HEK293 (cell line): ENCODE results near the gene FPR1.

Experiments used
- CTCF ChIP-seq: fragments of 450-650 bp; formaldehyde crosslinking; IDR thresholded peaks from 2 replicates; pipeline ENCODE4 v1.5.1; 2016; ENCODE audit warnings: missing biosample characterization, missing genetic modification characterization
- KLF9 ChIP-seq: fragments of 450-650 bp; formaldehyde crosslinking; IDR thresholded peaks from 2 replicates; pipeline ENCODE4 v1.5.1; 2016; ENCODE audit warnings: missing biosample characterization, missing genetic modification characterization, low read depth
- REST ChIP-seq: fragments of 450-650 bp; formaldehyde crosslinking; IDR thresholded peaks from 2 replicates; pipeline ENCODE4 v1.5.1; 2016; ENCODE audit warnings: missing biosample characterization, missing genetic modification characterization
- SCRT2 ChIP-seq: fragments of 450-650 bp; formaldehyde crosslinking; IDR thresholded peaks from 2 replicates; pipeline ENCODE4 v1.5.1; 2016; ENCODE audit warnings: missing biosample characterization, missing genetic modification characterization
- TCF7L2 ChIP-seq: IDR thresholded peaks from 2 replicates; pipeline ENCODE4 v1.6.1; 2011; ENCODE audit warnings: low read depth, mild to moderate bottlenecking, inconsistent platforms, low read length, moderate library complexity, borderline replicate concordance
- ZNF274 ChIP-seq, 2 experiments: fragments of 200-500 bp in 1 of 2; fragments of 450-650 bp in 1 of 2; sonication (Bioruptor generic) in 1 of 2; formaldehyde crosslinking in 1 of 2; IDR thresholded peaks; 2 replicates each; pipeline versions ENCODE4 v1.5.1 to v1.6.1; 2014 to 2016; ENCODE audit warnings: borderline replicate concordance in 1 of 2, inconsistent platforms in 1 of 2, low read length in 1 of 2, missing biosample characterization in 1 of 2, missing genetic modification characterization in 1 of 2
- ZNF302 ChIP-seq: fragments of 450-650 bp; formaldehyde crosslinking; IDR thresholded peaks from 2 replicates; pipeline ENCODE4 v1.5.1; 2016; ENCODE audit warnings: missing biosample characterization, missing genetic modification characterization, low read depth
- ZNF513 ChIP-seq: fragments of 450-650 bp; IDR thresholded peaks from 2 replicates; pipeline ENCODE4 v1.5.1; 2018; ENCODE audit warnings: missing biosample characterization, missing genetic modification characterization
- ZNF692 ChIP-seq: fragments of 450-650 bp; formaldehyde crosslinking; IDR thresholded peaks from 2 replicates; pipeline ENCODE4 v1.5.1; 2016; ENCODE audit warnings: missing biosample characterization, missing genetic modification characterization
- TF ChIP-seq, protein P1 (sequence below): fragments of 450-650 bp; formaldehyde crosslinking; IDR thresholded peaks from 2 replicates; pipeline ENCODE4 v1.5.1; 2016; ENCODE audit warnings: missing biosample characterization, missing genetic modification characterization
- TF ChIP-seq, protein P2 (sequence below): fragments of 450-650 bp; formaldehyde crosslinking; IDR thresholded peaks from 2 replicates; pipeline ENCODE4 v1.5.1; 2017; ENCODE audit warnings: missing biosample characterization, missing genetic modification characterization
- TF ChIP-seq, protein P3 (sequence below): fragments of 450-650 bp; formaldehyde crosslinking; IDR thresholded peaks from 2 replicates; pipeline ENCODE4 v1.5.1; 2016; ENCODE audit warnings: missing biosample characterization, missing genetic modification characterization

- TF ChIP-seq CTCF (tag by site-specific recombination) (no peak), KLF9 (tag by site-specific recombination) (no peak), SCRT2 (tag by site-specific recombination) (no peak), ZNF692 (tag by site-specific recombination) (no peak), ZNF302 (tag by site-specific recombination) (no peak), ZNF274 (IDR thresholded peaks at IDR 0.05; ENCODE audit: low read length) (no peak), ZNF274 (tag by site-specific recombination; IDR thresholded peaks at IDR 0.05; ENCODE audit: borderline replicate concordance) (no peak), TCF7L2 (no peak), REST (no peak), ZNF513 (tag by site-specific recombination) (no peak)
- TF ChIP-seq, protein P1, sequence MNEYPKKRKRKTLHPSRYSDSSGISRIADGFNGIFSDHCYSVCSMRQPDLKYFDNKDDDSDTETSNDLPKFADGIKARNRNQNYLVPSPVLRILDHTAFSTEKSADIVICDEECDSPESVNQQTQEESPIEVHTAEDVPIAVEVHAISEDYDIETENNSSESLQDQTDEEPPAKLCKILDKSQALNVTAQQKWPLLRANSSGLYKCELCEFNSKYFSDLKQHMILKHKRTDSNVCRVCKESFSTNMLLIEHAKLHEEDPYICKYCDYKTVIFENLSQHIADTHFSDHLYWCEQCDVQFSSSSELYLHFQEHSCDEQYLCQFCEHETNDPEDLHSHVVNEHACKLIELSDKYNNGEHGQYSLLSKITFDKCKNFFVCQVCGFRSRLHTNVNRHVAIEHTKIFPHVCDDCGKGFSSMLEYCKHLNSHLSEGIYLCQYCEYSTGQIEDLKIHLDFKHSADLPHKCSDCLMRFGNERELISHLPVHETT (tag by site-specific recombination) = no peak
- TF ChIP-seq, protein P2, sequence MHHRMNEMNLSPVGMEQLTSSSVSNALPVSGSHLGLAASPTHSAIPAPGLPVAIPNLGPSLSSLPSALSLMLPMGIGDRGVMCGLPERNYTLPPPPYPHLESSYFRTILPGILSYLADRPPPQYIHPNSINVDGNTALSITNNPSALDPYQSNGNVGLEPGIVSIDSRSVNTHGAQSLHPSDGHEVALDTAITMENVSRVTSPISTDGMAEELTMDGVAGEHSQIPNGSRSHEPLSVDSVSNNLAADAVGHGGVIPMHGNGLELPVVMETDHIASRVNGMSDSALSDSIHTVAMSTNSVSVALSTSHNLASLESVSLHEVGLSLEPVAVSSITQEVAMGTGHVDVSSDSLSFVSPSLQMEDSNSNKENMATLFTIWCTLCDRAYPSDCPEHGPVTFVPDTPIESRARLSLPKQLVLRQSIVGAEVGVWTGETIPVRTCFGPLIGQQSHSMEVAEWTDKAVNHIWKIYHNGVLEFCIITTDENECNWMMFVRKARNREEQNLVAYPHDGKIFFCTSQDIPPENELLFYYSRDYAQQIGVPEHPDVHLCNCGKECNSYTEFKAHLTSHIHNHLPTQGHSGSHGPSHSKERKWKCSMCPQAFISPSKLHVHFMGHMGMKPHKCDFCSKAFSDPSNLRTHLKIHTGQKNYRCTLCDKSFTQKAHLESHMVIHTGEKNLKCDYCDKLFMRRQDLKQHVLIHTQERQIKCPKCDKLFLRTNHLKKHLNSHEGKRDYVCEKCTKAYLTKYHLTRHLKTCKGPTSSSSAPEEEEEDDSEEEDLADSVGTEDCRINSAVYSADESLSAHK (tag by site-specific recombination) = no peak
- TF ChIP-seq, protein P3, sequence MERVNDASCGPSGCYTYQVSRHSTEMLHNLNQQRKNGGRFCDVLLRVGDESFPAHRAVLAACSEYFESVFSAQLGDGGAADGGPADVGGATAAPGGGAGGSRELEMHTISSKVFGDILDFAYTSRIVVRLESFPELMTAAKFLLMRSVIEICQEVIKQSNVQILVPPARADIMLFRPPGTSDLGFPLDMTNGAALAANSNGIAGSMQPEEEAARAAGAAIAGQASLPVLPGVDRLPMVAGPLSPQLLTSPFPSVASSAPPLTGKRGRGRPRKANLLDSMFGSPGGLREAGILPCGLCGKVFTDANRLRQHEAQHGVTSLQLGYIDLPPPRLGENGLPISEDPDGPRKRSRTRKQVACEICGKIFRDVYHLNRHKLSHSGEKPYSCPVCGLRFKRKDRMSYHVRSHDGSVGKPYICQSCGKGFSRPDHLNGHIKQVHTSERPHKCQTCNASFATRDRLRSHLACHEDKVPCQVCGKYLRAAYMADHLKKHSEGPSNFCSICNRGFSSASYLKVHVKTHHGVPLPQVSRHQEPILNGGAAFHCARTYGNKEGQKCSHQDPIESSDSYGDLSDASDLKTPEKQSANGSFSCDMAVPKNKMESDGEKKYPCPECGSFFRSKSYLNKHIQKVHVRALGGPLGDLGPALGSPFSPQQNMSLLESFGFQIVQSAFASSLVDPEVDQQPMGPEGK (tag by site-specific recombination) = no peak
These were observed 24.3 kb downstream of the FPR1 start for GRCh38 chr19:51727349-51727880.
